Ureter (tissue), 1 donor: ENCODE results near the gene FGFRL1. TPM values are rescaled to one million over a fixed set of nuclear protein-coding genes. Genes with fewer than 3 reads are reported as not detected.

ENCODE experiments used
- DNase-seq: peaks from one replicate; pipeline ENCODE4 v3.0.0-alpha.2; 2020; ENCODE audit warnings: low spot score
- total RNA-seq: library from RNA; stranded (reverse); gene quantifications from one replicate; pipeline ENCODE4 v1.2.4, GENCODE V29; 2023
- donor health status: DM: yes; HTN: yes; CAD: no.

The FGFRL1 gene
- total RNA-seq, 1 donor from 2014 or later, result 13.0 TPM

- DNase-seq, result no peak
Measured at GRCh38 chr4:1006856-1007255, 4.6 kb upstream of the FGFRL1 start.

- no peak for DNase-seq
Measured at GRCh38 chr4:1008840-1009541, 2.4 kb upstream of the FGFRL1 start.

GRCh38 chr4:1009542-1010394, 1.7 kb upstream of the FGFRL1 start:
- DNase-seq, result peak; percentile 70

- DNase-seq, result peak; percentile 83
Measured at GRCh38 chr4:1010395-1011021, 918 bp upstream of the FGFRL1 start.

GRCh38 chr4:1011666-1012033, 224 bp downstream of the FGFRL1 start:
- DNase-seq, result no peak

- DNase-seq, result no peak
Measured at GRCh38 chr4:1012034-1012739, 761 bp downstream of the FGFRL1 start.

GRCh38 chr4:1013225-1014073, 2.0 kb downstream of the FGFRL1 start:
- DNase-seq, result no peak

GRCh38 chr4:1014291-1015167, 3.1 kb downstream of the FGFRL1 start:
- DNase-seq, result no peak

GRCh38 chr4:1015179-1015578, 3.8 kb downstream of the FGFRL1 start:
- DNase-seq, result no peak

- no peak for DNase-seq
Measured at GRCh38 chr4:1015746-1016145, 4.3 kb downstream of the FGFRL1 start.

- DNase-seq, result no peak
Measured at GRCh38 chr4:1017211-1017610, 5.8 kb downstream of the FGFRL1 start.

GRCh38 chr4:1017706-1018105, 6.3 kb downstream of the FGFRL1 start:
- no peak for DNase-seq

GRCh38 chr4:1018147-1019020, 7.0 kb downstream of the FGFRL1 start:
- DNase-seq, result no peak

GRCh38 chr4:1019320-1019719, 7.9 kb downstream of the FGFRL1 start:
- DNase-seq, result no peak

- no peak for DNase-seq
Measured at GRCh38 chr4:1019729-1020470, 8.5 kb downstream of the FGFRL1 start.

GRCh38 chr4:1021386-1022050, 10.1 kb downstream of the FGFRL1 start:
- no peak for DNase-seq

- DNase-seq, result no peak
Measured at GRCh38 chr4:1022051-1022738, 10.8 kb downstream of the FGFRL1 start.
